VCaP (cell line): ENCODE results near the gene ARMH3.
"Not testable (repeated sequence)": the region's sequence is repeated elsewhere in the genome, so short reads cannot be mapped to it uniquely, and the experiment has no call there.

Experiments
- H3K27ac ChIP-seq: fragments of 450-650 bp; 2 replicates; pipeline ENCODE4 v1.5.1; 2017
- TF ChIP-seq, protein P1 (sequence below): fragments of 450-650 bp; conservative IDR thresholded peaks from 2 replicates; pipeline ENCODE4 v1.5.1; 2017; ENCODE audit warnings: mild to moderate bottlenecking, moderate library complexity

ARMH3 gene

DNA sequence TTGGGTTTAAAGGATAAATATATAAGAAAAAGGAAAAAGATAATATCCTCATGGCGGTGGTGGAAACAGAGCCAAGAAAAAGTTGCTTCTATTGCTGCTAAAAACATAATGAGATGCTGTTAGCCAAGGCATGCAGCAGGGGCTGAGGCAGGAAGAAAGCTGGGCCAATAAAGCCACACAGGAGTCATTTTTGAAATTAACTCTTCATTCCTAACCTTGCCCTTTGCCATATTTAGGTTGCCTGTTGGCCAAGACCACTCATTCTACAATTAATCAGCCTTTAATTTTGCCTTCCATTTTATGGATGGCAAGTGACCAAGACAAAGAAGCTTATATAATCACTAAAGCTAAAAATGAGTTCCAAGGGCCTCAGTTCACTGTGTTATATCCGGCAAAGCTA is 58.2 kb downstream of the ARMH3 start:
- TF ChIP-seq, protein P1, sequence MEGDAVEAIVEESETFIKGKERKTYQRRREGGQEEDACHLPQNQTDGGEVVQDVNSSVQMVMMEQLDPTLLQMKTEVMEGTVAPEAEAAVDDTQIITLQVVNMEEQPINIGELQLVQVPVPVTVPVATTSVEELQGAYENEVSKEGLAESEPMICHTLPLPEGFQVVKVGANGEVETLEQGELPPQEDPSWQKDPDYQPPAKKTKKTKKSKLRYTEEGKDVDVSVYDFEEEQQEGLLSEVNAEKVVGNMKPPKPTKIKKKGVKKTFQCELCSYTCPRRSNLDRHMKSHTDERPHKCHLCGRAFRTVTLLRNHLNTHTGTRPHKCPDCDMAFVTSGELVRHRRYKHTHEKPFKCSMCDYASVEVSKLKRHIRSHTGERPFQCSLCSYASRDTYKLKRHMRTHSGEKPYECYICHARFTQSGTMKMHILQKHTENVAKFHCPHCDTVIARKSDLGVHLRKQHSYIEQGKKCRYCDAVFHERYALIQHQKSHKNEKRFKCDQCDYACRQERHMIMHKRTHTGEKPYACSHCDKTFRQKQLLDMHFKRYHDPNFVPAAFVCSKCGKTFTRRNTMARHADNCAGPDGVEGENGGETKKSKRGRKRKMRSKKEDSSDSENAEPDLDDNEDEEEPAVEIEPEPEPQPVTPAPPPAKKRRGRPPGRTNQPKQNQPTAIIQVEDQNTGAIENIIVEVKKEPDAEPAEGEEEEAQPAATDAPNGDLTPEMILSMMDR: no peak
- no peak overlapping the region for H3K27ac ChIP-seq

DNA sequence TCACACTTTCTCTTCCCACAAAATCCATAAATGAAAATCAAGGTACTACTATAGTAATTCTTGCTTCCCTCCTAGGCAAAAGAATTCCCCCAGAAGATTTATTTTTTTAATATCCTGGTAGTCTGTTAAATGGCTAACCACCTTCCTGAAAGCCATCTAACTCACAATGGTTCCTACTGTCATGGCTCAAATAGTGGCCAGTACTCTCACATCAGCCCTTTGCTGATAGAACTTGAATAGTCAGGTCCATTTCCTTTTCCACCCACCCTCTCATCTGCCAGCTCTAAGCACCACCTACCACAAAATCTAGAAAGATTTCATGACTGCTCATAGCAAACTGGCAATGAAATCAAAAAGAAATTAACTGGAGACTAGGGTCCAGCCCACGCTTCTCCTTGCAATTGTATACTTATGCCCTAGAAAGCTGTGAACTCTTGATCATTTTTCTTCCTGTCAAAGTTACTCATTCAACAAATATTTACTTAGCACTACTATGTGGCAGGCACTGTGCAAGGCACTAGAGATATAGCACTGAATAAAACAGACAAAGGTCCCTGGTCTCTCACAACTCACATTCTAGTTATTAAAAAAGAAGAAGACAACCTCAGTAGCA is 60.4 kb downstream of the ARMH3 start:
- H3K27ac ChIP-seq: no peak overlapping the region
- TF ChIP-seq, protein P1: no peak

GRCh38 chr10:101993651-101994200 is 62.2 kb downstream of the ARMH3 start:
- H3K27ac ChIP-seq: no peak overlapping the region
- TF ChIP-seq, protein P1: no peak

GRCh38 chr10:101993221-101993620 is 62.8 kb downstream of the ARMH3 start:
- H3K27ac ChIP-seq: no peak overlapping the region
- TF ChIP-seq, protein P1: no peak

DNA sequence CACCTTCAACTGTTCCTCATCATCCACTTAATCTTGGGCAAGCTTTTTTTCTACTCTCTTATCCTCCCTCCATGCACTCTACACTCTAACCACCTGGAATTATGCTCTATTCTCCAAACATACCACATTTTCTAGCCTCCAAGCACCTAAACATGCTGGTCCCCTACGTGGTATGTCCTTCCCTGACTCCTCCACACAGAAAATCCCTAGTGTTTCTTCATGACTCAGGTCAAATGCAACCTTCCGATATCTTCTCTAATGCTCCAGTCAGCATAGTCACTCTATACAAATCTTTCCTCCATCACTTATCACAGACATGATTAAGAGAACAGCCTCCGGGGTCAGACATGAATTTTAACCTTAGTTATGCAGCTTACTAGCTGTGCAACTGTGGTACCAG is 68.8 kb downstream of the ARMH3 start:
- TF ChIP-seq, protein P1: no peak
- peak overlapping the region; percentile 70 for H3K27ac ChIP-seq

DNA sequence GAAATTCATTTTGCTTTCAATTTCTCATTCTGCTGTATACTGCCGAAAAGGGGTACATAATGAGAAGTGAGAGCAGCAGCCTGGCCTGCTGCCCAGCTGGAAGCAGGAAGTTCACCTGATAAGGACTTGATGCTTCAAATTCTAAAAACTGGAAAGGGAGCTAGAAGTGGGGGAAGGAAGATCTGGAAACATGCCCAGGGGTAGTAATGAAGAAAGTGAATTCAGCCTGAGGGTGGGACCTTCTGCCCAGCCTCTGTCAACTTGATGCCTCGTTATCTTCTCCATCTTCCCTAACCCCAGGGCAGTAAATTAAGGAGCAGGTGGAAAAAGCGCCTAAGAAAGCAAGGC is 69.4 kb downstream of the ARMH3 start:
- TF ChIP-seq, protein P1: no peak
- H3K27ac ChIP-seq: peak overlapping the region; percentile 70

- not testable (repeated sequence) for H3K27ac ChIP-seq
These were observed 75.3 kb downstream of the ARMH3 start for GRCh38 chr10:101980677-101981076.
